Left colon (tissue), 2 donors: ENCODE data around the gene TLE3. TPM values are rescaled to one million over a fixed set of nuclear protein-coding genes. Genes with fewer than 3 reads are reported as not detected.
A peak's percentile ranks its signal among the peaks of the same experiment; 100 is the strongest.

ENCODE experiments used
- ATAC-seq: fragments of 200-7000 bp; cut with Tn5 transposase; one replicate; pipeline ENCODE4 v1.9.1; 2020; ENCODE audit warnings: mild to moderate bottlenecking, moderate library complexity
- DNase-seq, 2 donors: peaks; one replicate each; pipeline ENCODE4 v3.0.0-alpha.2; 2020
- intact Hi-C, 2 donors: fragments of 100-400 bp; cut with DNase I in 1 of 2; cut with micrococcal nuclease in 1 of 2; formaldehyde crosslinking; loops; one replicate each; pipeline versions ENCODE4 v1.11.2 to v1.14.0; 2022; cut with DNase I, micrococcal nuclease
- total RNA-seq, 2 donors: library from RNA; stranded (reverse); fragmentation: NEBNext Ultra II Directional; extraction: Animal tissue kit (Norgen Biotek cat#: 25700); gene quantifications; one replicate each; pipeline ENCODE4 v1.2.1, GENCODE V29; 2021
- donor health status: DM: no; HTN: no; CAD: no.
- donor health status: DM: yes; HTN: yes; CAD: no.

TLE3 gene
- total RNA-seq, 2 donors from 2014 or later: 51.2 to 79.7 TPM

DNA sequence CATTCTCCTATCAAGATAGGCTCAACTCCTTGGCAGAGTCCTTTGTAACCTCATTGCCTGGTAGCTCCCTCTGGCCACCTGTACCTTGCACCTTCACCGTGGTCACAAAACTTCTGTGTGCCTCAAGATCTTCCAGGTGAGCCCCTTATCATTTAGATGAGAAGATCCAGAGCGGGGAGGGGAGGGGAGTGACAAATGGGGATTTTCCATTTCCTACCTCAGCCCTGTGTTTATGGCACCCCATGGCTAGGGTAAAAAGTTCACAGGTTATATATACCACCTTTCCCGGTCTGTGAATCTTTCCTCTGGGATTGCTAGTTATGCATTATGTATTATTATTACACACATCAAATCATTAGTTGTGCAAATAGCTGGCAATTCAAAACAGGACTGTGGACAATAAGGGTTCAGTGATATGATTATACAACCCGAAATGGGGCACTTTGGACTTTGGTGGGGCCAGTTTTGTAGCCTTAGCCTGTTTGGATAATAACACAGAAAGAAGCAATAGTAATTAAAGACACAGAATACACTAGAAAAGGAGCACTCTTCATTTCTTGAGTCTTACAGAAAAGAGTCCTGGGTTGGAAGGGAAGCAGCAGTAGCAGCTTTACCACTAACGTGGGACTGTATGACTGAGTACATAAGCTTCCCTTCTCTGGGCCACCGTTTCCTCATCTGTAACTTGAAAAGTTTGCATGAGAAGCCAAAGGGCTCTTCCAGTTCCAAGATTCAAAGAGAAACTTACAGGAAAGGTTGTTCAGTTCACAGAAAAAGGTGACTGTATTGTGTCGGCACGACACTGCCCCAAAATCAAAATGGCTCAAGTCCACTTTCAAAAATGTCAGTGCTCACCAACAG is 7.1 kb downstream of the TLE3 start:
- peak; percentile 57 for ATAC-seq
- intact Hi-C loops: no loop called here
- DNase-seq: peak in 1 of 2 donors; percentile 38

- ATAC-seq (no peak), DNase-seq (no peak)
- intact Hi-C loops: no loop called here
Observed at GRCh38 chr15:70089692-70089971, 8.1 kb downstream of the TLE3 start.

DNA sequence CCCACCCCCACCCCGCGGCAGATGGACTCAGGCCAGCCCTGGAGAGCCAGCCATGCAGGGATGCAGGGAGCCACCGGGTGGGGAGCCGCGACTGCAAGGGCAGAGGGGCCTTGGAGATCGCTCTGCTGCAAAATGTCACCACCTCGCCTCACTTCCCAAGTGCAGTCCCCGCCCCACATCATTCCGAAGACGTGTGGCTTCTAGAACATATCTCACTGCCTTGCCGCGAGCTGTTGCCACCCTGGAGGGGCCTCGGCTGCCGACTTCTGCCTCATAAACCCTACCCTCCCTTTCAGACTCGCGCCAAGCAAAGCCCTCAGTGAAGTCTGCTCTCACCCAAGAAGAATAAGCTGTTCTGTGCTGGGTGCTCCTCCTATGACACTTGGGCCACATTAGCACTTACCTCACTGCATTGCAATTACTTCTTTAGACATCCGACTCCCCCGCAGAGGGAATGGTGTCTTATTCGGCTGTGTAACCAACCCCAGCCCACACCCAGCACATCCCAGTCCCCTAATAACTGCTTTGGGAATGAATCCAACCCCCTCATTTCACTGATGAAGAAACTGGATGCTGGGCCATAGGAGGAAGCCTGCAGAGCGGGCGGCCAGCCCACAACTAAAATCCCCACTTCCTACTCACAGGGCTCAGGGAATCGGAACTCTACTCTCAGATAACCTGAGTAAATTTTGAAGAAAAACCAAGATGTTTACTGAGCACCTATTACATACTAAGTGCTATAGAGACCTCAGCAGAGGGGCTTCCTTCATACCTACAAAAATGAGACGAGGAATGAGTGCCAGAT is 8.6 kb downstream of the TLE3 start:
- no peak for ATAC-seq
- no peak for DNase-seq
- intact Hi-C loops: no loop called here

GRCh38 chr15:70088455-70088854 is 9.3 kb downstream of the TLE3 start:
- DNase-seq (no peak), ATAC-seq (no peak)
- intact Hi-C loops: no loop called here

- intact Hi-C loops: no loop called here
- ATAC-seq (no peak), DNase-seq (no peak)
Observed at GRCh38 chr15:70087708-70088352, 9.9 kb downstream of the TLE3 start.

GRCh38 chr15:70086636-70087035 is 11.1 kb downstream of the TLE3 start:
- ATAC-seq: no peak
- intact Hi-C loops: no loop called here

GRCh38 chr15:70084461-70084860 is 13.3 kb downstream of the TLE3 start:
- intact Hi-C loops: no loop called here
- DNase-seq: no peak
- no peak for ATAC-seq

More at GRCh38 chr15:70086636-70087035, 11.1 kb downstream of the TLE3 start:
- DNase-seq: no peak

DNA sequence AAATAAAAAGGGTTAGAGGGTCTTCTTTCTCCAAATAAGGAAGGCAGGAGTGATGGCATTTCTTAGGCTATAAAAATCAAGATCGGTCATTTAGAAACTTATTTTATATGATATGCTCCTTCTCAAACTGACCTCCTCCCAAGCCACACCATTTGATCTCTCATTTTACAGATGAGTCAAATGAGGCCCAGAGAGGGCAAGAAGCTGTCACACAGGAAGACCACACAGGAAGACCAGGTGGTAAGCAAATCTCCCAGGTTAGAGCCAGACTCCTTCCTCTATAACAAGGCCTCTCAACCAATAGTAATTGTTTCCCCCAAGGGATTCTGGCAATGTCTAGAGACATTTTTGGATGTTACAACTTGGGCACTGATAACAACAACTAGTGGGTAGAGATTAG is 13.8 kb downstream of the TLE3 start:
- ATAC-seq (no peak), DNase-seq (no peak)
- intact Hi-C loops: no loop called here

GRCh38 chr15:70083418-70083817 is 14.3 kb downstream of the TLE3 start:
- ATAC-seq (no peak), DNase-seq (no peak)
- intact Hi-C loops: no loop called here

GRCh38 chr15:70082281-70082900 is 15.3 kb downstream of the TLE3 start:
- ATAC-seq (no peak), DNase-seq (no peak)
- intact Hi-C loops: no loop called here

DNA sequence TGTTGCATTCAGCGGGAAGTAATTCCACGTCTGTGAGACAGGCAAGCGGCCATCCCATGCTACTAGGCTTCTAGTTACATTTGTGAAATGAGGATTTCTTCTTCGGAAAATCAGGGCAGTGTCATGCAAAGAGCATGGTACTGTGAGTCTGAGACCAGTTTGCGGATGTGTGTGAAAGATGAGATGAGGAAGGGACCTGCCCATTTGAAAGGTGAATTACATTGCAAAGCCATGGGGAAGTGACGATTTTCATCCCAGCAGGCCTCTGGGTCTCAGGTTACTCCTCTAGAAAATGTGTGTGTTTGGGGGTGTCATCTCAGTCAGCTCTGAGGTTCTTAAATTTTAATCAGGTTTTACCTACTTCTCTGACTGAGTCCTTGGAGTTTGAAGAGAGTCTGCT is 16.1 kb downstream of the TLE3 start:
- no peak for DNase-seq
- intact Hi-C loops: no loop called here
- no peak for ATAC-seq

DNA sequence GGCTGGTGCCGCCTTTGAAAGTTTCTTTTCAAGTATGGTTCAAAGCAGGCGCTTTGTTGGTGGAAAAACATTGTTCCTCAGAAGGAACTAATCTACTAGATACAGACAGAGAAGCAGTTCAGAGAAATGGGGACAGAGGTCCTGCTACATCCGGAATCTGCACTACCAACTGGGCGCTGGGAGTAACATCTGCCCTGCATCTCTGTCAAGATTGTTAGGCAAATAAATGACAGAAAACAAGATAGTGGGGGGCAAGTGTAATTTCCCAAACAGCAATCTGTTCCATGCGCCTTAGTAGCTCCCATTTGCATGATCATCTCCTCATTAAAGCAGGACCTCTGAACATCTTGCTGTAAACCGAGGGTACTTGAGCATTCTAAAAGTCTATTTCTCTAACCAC is 17.4 kb downstream of the TLE3 start:
- intact Hi-C loops: no loop called here
- DNase-seq: no peak
- no peak for ATAC-seq

DNA sequence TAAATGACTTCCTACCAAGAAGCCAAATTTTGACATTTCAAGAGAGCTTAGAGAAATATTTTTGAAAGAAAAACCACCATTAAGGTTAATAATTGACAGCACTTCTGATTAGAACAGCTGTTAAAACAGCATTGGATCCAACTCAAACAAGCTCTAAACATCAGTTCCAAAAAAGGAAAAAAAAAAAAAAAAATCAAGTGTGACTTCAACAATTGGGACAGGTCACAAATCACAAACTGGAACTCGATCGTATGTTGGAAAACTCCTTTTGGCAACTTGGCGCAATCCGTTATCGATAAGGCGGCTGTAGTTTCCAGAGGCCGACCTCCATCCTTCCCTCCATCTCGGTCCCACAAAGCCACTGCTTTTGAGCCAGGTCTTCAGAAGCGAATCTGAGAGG is 17.8 kb downstream of the TLE3 start:
- ATAC-seq: no peak
- no peak for DNase-seq

DNA sequence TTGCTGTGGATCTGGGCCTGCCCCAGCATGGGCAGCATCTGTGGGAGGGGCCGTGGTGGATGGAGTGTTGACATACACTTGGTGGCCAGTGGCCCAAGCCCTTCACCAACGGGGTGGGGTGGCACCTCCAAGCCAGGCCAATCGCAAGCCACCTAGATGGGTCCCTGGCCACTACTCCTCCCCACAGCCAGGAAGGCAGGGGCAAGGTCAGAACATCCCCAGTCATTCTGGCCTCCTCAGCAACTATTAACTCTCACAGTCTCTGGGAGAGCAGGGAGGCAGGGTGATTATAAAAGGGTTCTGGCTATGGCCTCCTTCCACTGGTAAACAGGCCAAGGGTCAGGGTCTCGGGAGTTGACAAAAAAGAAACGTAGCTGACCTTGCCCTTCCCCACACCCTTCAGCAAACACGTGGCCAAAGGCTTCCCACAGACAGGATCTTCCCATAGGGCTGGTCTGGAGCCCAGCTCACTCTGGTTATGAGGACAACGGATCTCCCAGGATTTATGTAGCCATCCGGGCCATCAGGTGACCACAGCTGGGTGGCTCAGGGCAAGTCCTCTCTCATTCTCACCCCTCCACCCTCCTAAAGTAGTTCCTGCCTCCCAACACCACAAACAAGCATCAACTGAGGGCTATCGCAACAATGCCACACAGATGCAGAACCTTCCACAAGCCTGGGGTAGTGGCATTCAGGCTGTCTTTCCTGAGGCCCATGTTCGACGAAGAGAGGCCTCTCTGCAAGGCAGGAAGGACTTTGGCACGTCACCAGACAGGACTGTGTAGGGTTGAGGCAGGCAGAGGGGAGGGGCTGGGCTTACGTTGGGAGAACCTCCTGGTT is 18.9 kb downstream of the TLE3 start:
- peak; percentile 68 for ATAC-seq
- no peak for DNase-seq
- intact Hi-C loops: no loop called here

More for the DNA sequence above, 17.8 kb downstream of the TLE3 start:
- intact Hi-C loops: no loop called here

DNA sequence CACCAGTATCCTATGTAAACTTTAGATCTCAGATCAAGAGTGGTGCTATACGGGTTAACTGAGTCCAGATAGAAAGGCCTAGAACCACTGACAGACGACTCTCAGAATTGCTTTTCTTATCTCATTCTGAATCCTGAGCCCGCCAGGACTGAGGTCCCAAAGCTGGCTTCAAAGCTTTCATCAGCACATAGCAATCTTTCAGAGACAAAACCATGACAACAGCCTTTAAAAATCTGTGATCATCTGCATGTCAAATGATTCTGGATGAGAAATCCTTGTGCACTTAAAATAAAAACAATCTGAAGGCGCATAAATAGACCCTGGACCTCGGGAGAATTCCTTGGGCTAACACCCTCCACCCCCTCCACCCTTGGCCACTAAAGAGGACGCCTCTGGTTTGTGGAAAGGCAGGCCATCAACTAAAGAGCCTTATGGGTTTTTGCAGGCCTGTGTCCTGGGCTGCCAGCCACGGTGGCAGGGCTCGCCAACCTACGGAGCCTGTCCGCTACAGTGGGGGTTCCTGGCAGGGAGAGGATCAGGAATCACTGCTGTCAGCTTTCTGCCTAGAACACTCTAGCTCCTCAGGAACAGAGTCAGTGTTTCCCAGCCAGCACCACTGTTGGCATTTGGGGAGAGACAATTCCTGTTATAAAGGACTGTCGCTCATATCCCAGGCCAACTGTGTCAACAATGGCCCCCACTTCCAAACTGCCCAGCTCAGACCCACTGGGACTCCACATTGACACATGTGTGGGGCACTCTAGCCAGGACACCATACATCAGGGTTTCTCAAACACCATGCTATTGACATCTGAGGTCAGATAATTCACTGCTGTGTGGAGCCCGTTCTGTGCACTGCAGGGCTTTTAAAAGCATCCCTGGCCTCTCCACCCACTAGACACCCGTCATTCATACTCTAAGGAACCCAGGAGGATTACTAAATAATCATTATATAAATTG is 20.2 kb downstream of the TLE3 start:
- intact Hi-C loops: no loop called here
- no peak for ATAC-seq

DNA sequence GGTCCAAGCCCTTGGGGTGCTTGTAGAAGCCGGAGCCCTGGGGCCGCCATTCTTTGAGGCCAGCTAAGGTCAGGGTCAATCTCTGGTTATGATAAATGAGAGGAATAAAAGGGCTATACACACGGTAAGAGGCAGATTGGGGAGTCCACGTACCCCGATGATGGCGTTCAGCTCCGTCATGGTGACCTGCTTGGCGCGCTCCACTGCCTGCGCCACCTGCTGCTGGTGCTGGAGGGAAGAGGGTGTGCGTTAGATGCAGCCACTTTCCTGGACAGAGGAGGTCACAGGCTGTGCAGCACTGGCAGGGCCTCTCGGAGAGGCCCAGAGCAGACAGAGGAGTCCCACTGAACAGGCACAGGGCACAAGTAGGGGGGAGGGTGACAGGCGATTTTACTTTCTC is 23.3 kb downstream of the TLE3 start:
- ATAC-seq: no peak
- intact Hi-C loops: no loop called here
- no peak for DNase-seq

More for the DNA sequence above, 20.2 kb downstream of the TLE3 start:
- DNase-seq: no peak

- intact Hi-C loops: no loop called here
- ATAC-seq (no peak), DNase-seq (no peak)
Observed at GRCh38 chr15:70072479-70072878, 25.2 kb downstream of the TLE3 start.

GRCh38 chr15:70071799-70072198 is 25.9 kb downstream of the TLE3 start:
- DNase-seq: no peak

More at GRCh38 chr15:70071799-70072198, 25.9 kb downstream of the TLE3 start:
- ATAC-seq: no peak
- intact Hi-C loops: no loop called here
